Activated B cell treated with CpG ODN at 0.5 μM for 24 hours (primary cell): ENCODE measurements around the gene DHX36. TPM values are rescaled to one million over a fixed set of nuclear protein-coding genes. Genes with fewer than 3 reads are reported as not detected.

Source experiments
- ATAC-seq: fragments of 200-7000 bp; cut with Tn5 transposase; one replicate; pipeline ENCODE4 v1.10.0; 2021; ENCODE audit warnings: low read depth, mild to moderate bottlenecking, moderate library complexity
- CTCF ChIA-PET: fragments of 350-600 bp; sonication (Branson Sonifier 250); formaldehyde crosslinking; loops from one replicate; lab custom pipeline; 2021; ENCODE audit warnings: antibody characterized with exemption; lab: Charles Lee
- POLR2A ChIA-PET: fragments of 350-600 bp; sonication (Branson Sonifier 250); formaldehyde crosslinking; loops from one replicate; lab custom pipeline; 2021; ENCODE audit warnings: antibody characterized with exemption; lab: Charles Lee
- DNase-seq: peaks from one replicate; pipeline ENCODE4 v3.0.0; 2022
- H3K27ac Mint-ChIP-seq: one replicate; pipeline ENCODE4 v1.8.0; 2020; ENCODE audit warnings: mixed read lengths
- H3K27me3 Mint-ChIP-seq: one replicate; pipeline ENCODE4 v1.8.0; 2021; ENCODE audit warnings: mixed read lengths
- H3K36me3 Mint-ChIP-seq: one replicate; pipeline ENCODE4 v1.8.0; 2021; ENCODE audit warnings: low read depth, mixed read lengths
- H3K4me1 Mint-ChIP-seq: one replicate; pipeline ENCODE4 v1.8.0; 2021; ENCODE audit warnings: mixed read lengths
- H3K4me3 Mint-ChIP-seq: one replicate; pipeline ENCODE4 v1.8.0; 2020; ENCODE audit warnings: mild to moderate bottlenecking, mixed read lengths
- H3K9me3 Mint-ChIP-seq: one replicate; pipeline ENCODE4 v1.8.0; 2020; ENCODE audit warnings: mixed read lengths
- CTCF ChIP-seq: fragments of 200-600 bp; IDR thresholded peaks from one replicate; pipeline ENCODE4 v1.8.0; 2022; ENCODE audit warnings: antibody characterized with exemption, mild to moderate bottlenecking
- intact Hi-C: fragments of 100-400 bp; cut with micrococcal nuclease; formaldehyde crosslinking; loops from one replicate; pipeline ENCODE4 v1.15.1; 2024
- total RNA-seq: library from RNA; stranded (reverse); gene quantifications from 2 replicates; pipeline ENCODE4 v1.2.3, GENCODE V29; 2022

The DHX36 gene
- total RNA-seq, 1 donor from 2014 or later: 110 TPM

GRCh38 chr3:154229217-154229590, 95.1 kb downstream of the DHX36 start:
- no peak for TF ChIP-seq CTCF
- H3K9me3 Mint-ChIP-seq: no peaks in the 10 kb centered on the region
- H3K36me3 Mint-ChIP-seq: no peaks in the 10 kb centered on the region
- intact Hi-C loops: no loop called here
- no peak overlapping the region for H3K4me3 Mint-ChIP-seq
- ChIA-PET POLR2A (no interaction called here), CTCF (no interaction called here)
- no peak overlapping the region for H3K27ac Mint-ChIP-seq
- H3K4me1 Mint-ChIP-seq: no peaks in the 10 kb centered on the region
- H3K27me3 Mint-ChIP-seq: peaks cover 5% of the 10 kb centered on the region
- no peak for DNase-seq
- ATAC-seq: no peak

- H3K4me1 Mint-ChIP-seq: no peaks in the 10 kb centered on the region
- no peak for ATAC-seq
- no peak overlapping the region for H3K4me3 Mint-ChIP-seq
- H3K9me3 Mint-ChIP-seq: no peaks in the 10 kb centered on the region
- peaks cover 5% of the 10 kb centered on the region for H3K27me3 Mint-ChIP-seq
- intact Hi-C loops: no loop called here
- ChIA-PET POLR2A (no interaction called here), CTCF (no interaction called here)
- no peaks in the 10 kb centered on the region for H3K36me3 Mint-ChIP-seq
- no peak overlapping the region for H3K27ac Mint-ChIP-seq
- TF ChIP-seq CTCF: no peak
- no peak for DNase-seq
Observed at GRCh38 chr3:154228561-154229216, 95.6 kb downstream of the DHX36 start.

- H3K36me3 Mint-ChIP-seq: no peaks in the 10 kb centered on the region
- intact Hi-C loops: no loop called here
- POLR2A ChIA-PET: no interaction called here
- H3K4me3 Mint-ChIP-seq: no peak overlapping the region
- TF ChIP-seq CTCF: no peak
- no peaks in the 10 kb centered on the region for H3K9me3 Mint-ChIP-seq
- peaks cover 4% of the 10 kb centered on the region for H3K27me3 Mint-ChIP-seq
- H3K27ac Mint-ChIP-seq: no peak overlapping the region
- no peaks in the 10 kb centered on the region for H3K4me1 Mint-ChIP-seq
- ATAC-seq (no peak), DNase-seq (no peak)
- CTCF ChIA-PET: no interaction called here
Observed at GRCh38 chr3:154227531-154227930, 96.8 kb downstream of the DHX36 start.

GRCh38 chr3:154225536-154225935, 98.8 kb downstream of the DHX36 start:
- H3K4me3 Mint-ChIP-seq: no peak overlapping the region
- no peaks in the 10 kb centered on the region for H3K27me3 Mint-ChIP-seq
- CTCF ChIA-PET: no interaction called here

GRCh38 chr3:154224866-154225265, 99.4 kb downstream of the DHX36 start:
- H3K4me3 Mint-ChIP-seq: no peak overlapping the region

More at GRCh38 chr3:154225536-154225935, 98.8 kb downstream of the DHX36 start:
- DNase-seq (no peak), ATAC-seq (no peak)
- no peaks in the 10 kb centered on the region for H3K9me3 Mint-ChIP-seq
- no peak for TF ChIP-seq CTCF
- intact Hi-C loops: no loop called here
- H3K36me3 Mint-ChIP-seq: no peaks in the 10 kb centered on the region
- POLR2A ChIA-PET: no interaction called here
- no peaks in the 10 kb centered on the region for H3K4me1 Mint-ChIP-seq
- no peak overlapping the region for H3K27ac Mint-ChIP-seq

More at GRCh38 chr3:154224866-154225265, 99.4 kb downstream of the DHX36 start:
- ChIA-PET CTCF (no interaction called here), POLR2A (no interaction called here)
- Mint-ChIP-seq H3K36me3 (no peaks in the 10 kb centered on the region), H3K9me3 (no peaks in the 10 kb centered on the region), H3K27ac (no peak overlapping the region), H3K4me1 (no peaks in the 10 kb centered on the region), H3K27me3 (no peaks in the 10 kb centered on the region)
- no peak for TF ChIP-seq CTCF
- DNase-seq: no peak
- no peak for ATAC-seq
- intact Hi-C loops: no loop called here
